Osteoblast (primary cell): Measurements from ENCODE around the gene SERTAD2. TPM values are rescaled to one million over a fixed set of nuclear protein-coding genes. Genes with fewer than 3 reads are reported as not detected.

Experiments used
- DNase-seq: peaks from one replicate; pipeline ENCODE4 v3.0.0; 2011; ENCODE audit warnings: low spot score, mixed read lengths; ENCODE audit not compliant: insufficient read length; ENCODE audit errors: missing footprints
- H2AFZ ChIP-seq: 2 replicates; pipeline ENCODE4 v1.6.0; 2011; ENCODE audit warnings: mild to moderate bottlenecking, low read length
- H3K27ac ChIP-seq: 2 replicates; pipeline ENCODE4 v1.5.1; 2011; ENCODE audit warnings: mild to moderate bottlenecking, low read depth, low read length, moderate library complexity
- H3K27me3 ChIP-seq: 2 replicates; pipeline ENCODE4 v1.6.0; 2012; ENCODE audit warnings: mild to moderate bottlenecking, control low read depth, inconsistent platforms, low read length, moderate library complexity; ENCODE audit not compliant: insufficient read depth
- H3K36me3 ChIP-seq: 2 replicates; pipeline ENCODE4 v1.5.1; 2011; ENCODE audit warnings: mild to moderate bottlenecking, low read length, control low read depth, moderate library complexity; ENCODE audit not compliant: insufficient read depth
- H3K4me1 ChIP-seq: 2 replicates; pipeline ENCODE4 v1.5.1; 2011; ENCODE audit warnings: mild to moderate bottlenecking, low read length, control low read depth, moderate library complexity; ENCODE audit not compliant: insufficient read depth
- H3K4me2 ChIP-seq: 2 replicates; pipeline ENCODE4 v1.6.0; 2011; ENCODE audit warnings: mild to moderate bottlenecking, low read length; ENCODE audit not compliant: insufficient read depth
- H3K4me3 ChIP-seq: fragments of 200-600 bp; sonication (generic); 3 replicates; pipeline ENCODE4 v1.5.1; 2012; ENCODE audit warnings: mild to moderate bottlenecking, low read length, inconsistent platforms; ENCODE audit not compliant: insufficient read depth
- H3K79me2 ChIP-seq: 2 replicates; pipeline ENCODE4 v1.6.0; 2012; ENCODE audit warnings: mild to moderate bottlenecking, low read length, control low read depth, inconsistent platforms; ENCODE audit not compliant: insufficient read depth
- H3K9me3 ChIP-seq: 2 replicates; pipeline ENCODE4 v1.5.1; 2011; ENCODE audit warnings: low read depth, low read length, control low read depth
- H4K20me1 ChIP-seq: 2 replicates; pipeline ENCODE4 v1.6.0; 2012; ENCODE audit warnings: mild to moderate bottlenecking, low read length, control low read depth; ENCODE audit not compliant: insufficient read depth
- total RNA-seq: library from RNA; depleted of rRNA; stranded (reverse); fragments of >200 nt; gene quantifications from 2 replicates; pipeline ENCODE4 v1.2.3, GENCODE V29; 2012
- TF ChIP-seq, protein P1 (sequence below): IDR thresholded peaks from 2 replicates; pipeline ENCODE4 v1.5.1; 2011; ENCODE audit warnings: mild to moderate bottlenecking, low read depth, low read length, moderate library complexity; ENCODE audit errors: extremely low read depth

SERTAD2 gene, protein sequence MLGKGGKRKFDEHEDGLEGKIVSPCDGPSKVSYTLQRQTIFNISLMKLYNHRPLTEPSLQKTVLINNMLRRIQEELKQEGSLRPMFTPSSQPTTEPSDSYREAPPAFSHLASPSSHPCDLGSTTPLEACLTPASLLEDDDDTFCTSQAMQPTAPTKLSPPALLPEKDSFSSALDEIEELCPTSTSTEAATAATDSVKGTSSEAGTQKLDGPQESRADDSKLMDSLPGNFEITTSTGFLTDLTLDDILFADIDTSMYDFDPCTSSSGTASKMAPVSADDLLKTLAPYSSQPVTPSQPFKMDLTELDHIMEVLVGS
- total RNA-seq = 24.6 and 26.5 TPM in 2 replicates

DNA sequence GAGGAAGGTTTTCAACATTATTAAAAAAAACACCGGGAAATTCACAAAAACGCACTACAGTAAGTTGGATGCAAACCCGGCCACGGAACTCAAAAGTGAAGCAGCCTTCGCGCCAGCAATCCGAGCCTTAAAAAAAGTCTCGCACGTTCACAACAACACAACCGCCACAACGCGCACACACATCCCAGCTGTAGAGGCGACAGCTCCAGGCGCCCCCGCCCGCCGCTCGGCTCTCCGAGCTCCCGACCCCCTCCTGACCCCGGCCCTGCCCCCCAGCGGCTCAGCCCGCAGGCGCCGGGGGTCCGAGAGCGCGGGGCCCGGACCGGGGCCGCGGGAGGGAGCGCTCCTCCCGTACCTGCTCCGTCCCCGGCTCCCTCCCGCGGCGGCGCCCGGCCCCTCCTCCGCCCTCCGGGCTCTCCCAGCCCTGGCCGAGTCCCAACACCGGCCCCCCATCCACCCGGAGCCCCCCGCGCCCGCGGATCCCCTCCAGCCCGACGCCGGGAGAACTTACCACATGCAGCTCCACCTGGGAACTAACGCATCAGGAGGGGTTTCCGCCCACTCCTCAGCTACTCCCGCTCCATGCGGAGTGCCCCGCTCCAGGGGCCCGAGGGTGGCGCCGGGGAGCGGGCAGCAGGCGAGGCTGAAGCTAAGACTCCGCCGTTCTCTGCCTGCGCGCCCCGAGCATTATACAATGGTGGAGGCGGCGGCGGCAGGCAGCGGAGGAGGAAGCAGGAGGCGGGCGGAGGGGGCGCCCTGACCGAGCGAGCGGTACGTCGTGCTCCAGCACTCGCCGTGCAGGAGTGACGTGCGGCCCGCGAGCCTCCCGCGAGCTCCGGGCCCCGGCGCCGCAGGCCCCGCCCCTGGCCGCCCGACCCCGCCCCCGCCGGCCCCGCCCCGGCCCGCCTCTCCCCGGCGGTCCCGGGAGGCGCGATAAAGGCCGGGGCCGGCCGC, at the start of gene SERTAD2:
Gene SERTAD2, minus strand, starts transcription at position 805 of the 954 bp plus-strand sequence. CDS start 17,042 bp downstream, outside the sequence.
- Histone ChIP-seq H3K4me3 (peak within 1 kb of the TSS; percentile 90), H3K36me3 (no peaks in the 10 kb centered on the region), H2AFZ (peak within 1 kb of the TSS; percentile 30), H3K9me3 (no peaks in the 10 kb centered on the region), H3K79me2 (peaks cover 74% of the 10 kb centered on the region), H4K20me1 (peaks cover 45% of the 10 kb centered on the region), H3K4me1 (peaks cover 57% of the 10 kb centered on the region), H3K27ac (peak within 1 kb of the TSS; percentile 96), H3K4me2 (peak within 1 kb of the TSS; percentile 90), H3K27me3 (no peaks in the 10 kb centered on the region)
- DNase-seq = peak; percentile 99
- TF ChIP-seq, protein P1, sequence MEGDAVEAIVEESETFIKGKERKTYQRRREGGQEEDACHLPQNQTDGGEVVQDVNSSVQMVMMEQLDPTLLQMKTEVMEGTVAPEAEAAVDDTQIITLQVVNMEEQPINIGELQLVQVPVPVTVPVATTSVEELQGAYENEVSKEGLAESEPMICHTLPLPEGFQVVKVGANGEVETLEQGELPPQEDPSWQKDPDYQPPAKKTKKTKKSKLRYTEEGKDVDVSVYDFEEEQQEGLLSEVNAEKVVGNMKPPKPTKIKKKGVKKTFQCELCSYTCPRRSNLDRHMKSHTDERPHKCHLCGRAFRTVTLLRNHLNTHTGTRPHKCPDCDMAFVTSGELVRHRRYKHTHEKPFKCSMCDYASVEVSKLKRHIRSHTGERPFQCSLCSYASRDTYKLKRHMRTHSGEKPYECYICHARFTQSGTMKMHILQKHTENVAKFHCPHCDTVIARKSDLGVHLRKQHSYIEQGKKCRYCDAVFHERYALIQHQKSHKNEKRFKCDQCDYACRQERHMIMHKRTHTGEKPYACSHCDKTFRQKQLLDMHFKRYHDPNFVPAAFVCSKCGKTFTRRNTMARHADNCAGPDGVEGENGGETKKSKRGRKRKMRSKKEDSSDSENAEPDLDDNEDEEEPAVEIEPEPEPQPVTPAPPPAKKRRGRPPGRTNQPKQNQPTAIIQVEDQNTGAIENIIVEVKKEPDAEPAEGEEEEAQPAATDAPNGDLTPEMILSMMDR = no peak

DNA sequence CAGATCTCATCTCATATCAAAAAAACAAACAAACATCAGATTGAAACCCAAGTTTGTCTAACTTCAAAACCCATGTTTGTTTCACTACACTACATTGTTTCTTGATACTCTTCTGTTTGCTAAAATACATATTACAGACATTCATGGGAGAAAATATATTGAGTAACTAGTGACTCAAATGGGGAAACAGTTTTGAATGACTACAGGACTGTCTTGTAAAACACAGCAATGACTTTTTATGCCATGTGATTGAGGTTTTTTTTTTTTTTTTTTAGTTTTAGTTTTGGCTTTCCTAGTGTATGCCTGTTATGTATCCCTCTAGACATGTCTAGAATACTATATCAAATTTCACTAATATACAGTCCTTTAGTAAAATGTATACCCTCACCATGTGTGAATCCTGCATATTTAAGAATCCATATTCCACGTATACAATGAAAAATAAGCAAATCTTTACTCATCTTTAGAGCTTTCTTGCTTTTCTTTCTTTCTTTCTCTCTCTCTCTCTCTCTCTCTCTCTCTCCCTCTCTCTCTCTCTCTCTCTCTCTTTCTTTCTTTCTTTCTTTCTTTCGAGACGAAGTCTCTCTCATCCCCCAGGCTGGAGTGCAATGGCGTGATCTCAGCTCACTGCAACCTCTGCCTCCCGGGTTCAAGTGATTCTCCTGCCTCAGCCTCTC, 46.6 kb upstream of the SERTAD2 start:
- no peak overlapping the region for H3K4me3 ChIP-seq
- H3K79me2 ChIP-seq = peaks cover 87% of the 10 kb centered on the region
- H3K27me3 ChIP-seq = no peaks in the 10 kb centered on the region
- peak overlapping the region; percentile 85 for H3K27ac ChIP-seq
- H2AFZ ChIP-seq = no peak overlapping the region
- H3K4me2 ChIP-seq = peak overlapping the region; percentile 40
- no peaks in the 10 kb centered on the region for H4K20me1 ChIP-seq
- TF ChIP-seq, protein P1 = no peak
- no peaks in the 10 kb centered on the region for H3K36me3 ChIP-seq
- DNase-seq = peak; percentile 58
- no peaks in the 10 kb centered on the region for H3K9me3 ChIP-seq
- peaks cover 52% of the 10 kb centered on the region for H3K4me1 ChIP-seq

DNA sequence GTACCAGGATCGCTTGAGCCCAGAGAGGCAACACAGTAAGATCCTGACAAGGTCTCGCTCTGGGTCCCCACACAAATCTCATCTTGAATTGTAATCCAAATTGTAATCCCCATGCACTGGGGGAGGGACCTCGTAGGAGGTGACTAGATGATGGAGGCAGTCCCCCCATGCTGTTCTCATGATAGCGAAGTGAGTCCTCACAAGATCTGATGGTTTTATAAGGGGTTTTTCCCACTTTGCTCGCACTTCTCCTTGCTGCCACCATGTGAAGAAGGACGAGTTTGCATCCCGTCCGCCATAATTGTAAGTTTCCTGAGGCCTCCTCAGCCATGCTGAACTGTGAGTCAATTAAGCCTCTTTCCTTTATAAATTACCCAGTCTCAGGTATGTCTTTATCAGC, 46.0 kb upstream of the SERTAD2 start:
- Histone ChIP-seq H3K4me1 (peaks cover 52% of the 10 kb centered on the region), H3K27ac (peak overlapping the region; percentile 85)

More for the DNA sequence above, 46.0 kb upstream of the SERTAD2 start:
- Histone ChIP-seq H2AFZ (no peak overlapping the region), H3K4me2 (no peak overlapping the region), H3K4me3 (no peak overlapping the region), H3K27me3 (no peaks in the 10 kb centered on the region), H3K79me2 (peaks cover 84% of the 10 kb centered on the region), H3K9me3 (no peaks in the 10 kb centered on the region), H4K20me1 (no peaks in the 10 kb centered on the region), H3K36me3 (no peaks in the 10 kb centered on the region)
- no peak for DNase-seq
- TF ChIP-seq, protein P1 = no peak
